ENCODE measurements around the gene FAM180B.

DNA sequence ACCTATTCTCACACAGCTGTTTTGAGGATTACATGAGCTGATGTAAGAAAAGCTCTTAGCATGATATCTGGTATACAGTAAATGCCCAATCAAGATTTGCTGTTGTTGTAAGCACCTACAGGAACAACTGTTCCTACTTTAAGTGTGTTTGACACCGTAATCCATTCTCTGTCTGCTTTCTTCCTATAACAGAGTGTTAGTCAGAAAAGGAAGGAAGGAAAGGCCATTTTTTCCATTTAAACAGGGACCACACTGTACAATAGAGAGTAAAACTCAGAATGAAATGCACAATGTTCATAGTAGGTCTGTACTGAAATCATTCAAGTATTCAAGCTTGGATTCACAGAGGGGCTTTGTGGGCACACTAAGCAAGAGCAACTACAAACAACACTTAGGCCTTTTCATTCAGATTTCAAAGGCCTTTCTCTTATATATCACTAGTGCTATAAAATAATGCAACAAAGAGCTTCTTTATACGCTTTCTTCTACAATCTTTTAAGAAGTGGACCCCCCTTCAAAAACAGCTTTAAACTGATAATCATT, 34.4 kb downstream of the FAM180B start:
- no peak for TF ChIP-seq POLR2A (IDR thresholded peaks at IDR 0.05; ENCODE audit: low read length)
- no peak for TF ChIP-seq GATA1 (IDR thresholded peaks at IDR 0.05; ENCODE audit: low read depth, low read length)

All from erythroblast (primary cell).